IPS-15b (cell line): Measurements from ENCODE around the gene TMEM97.

Source experiments
- H3K27me3 ChIP-seq: one replicate; pipeline ENCODE4 v1.6.1; 2013; ENCODE audit warnings: low read length; ENCODE audit not compliant: control insufficient read depth, insufficient read depth
- H3K36me3 ChIP-seq: one replicate; pipeline ENCODE4 v1.6.1; 2013; ENCODE audit warnings: low read length; ENCODE audit not compliant: control insufficient read depth, insufficient read depth
- H3K4me1 ChIP-seq: one replicate; pipeline ENCODE4 v1.6.1; 2013; ENCODE audit warnings: mild to moderate bottlenecking, low read length; ENCODE audit not compliant: control insufficient read depth, insufficient read depth
- H3K4me3 ChIP-seq: one replicate; pipeline ENCODE4 v1.5.1; 2013; ENCODE audit warnings: low read depth, low read length
- H3K9ac ChIP-seq: one replicate; pipeline ENCODE4 v1.6.1; 2013; ENCODE audit warnings: low read depth, mild to moderate bottlenecking, low read length
- H3K9me3 ChIP-seq: one replicate; pipeline ENCODE4 v1.6.1; 2013; ENCODE audit warnings: mild to moderate bottlenecking, low read length; ENCODE audit not compliant: control insufficient read depth, insufficient read depth

The TMEM97 gene

DNA sequence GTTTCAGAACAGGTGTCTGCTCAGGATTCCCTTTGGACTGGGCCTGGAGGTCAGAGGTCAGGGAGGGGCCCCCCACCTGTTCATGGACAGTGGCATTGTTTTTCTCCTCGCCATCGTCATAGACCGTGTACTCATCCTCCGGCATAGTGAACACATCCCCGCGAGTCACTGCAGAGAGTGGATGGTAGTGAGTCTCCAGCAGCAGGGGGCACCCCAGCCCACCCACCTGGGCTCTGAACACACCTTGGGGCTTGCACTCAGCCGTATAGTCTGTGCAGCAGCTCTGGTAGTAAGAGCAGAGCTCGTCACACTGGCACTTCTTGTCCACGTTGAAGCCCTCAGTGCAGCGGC lies 50.7 kb downstream of the TMEM97 start:
- Histone ChIP-seq H3K36me3 (no peaks in the 10 kb centered on the region), H3K9me3 (no peaks in the 10 kb centered on the region), H3K9ac (no peak overlapping the region), H3K4me1 (peaks cover 10% of the 10 kb centered on the region), H3K4me3 (no peak overlapping the region), H3K27me3 (peaks cover 25% of the 10 kb centered on the region)

DNA sequence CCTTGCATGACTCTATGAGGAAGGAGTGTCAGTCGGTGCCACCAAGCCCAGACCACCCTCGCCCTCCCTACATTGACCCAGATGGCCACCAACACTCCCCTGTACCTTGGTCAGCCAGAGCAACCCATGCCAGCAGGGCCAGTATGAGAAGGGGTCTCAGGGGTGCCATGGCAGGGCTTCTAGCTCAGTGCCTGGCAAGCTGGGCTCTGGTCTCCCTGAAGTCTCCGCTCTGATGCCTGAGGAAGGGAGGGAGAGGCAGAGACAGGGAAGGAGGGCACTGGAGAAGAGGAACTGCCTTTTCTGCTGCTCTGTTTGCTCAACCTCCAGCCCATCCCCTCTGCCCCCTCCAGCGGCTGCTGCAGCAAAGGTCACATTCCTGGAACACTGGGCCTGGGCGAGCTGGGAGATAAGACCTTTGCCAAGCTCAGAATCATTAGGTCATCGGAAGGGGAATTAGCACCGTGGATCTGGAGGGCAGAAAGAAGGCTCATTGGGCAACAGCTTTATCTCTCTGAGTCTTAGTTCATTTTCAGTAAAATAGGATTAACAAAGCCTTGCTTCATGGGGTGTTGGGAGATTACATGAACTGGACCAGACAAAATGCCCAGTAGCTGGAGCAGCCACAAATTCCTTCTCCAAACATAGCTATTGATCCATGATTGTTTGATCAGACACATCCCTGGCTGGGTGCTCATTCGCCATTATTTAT lies 51.2 kb downstream of the TMEM97 start, which contains the start of gene VTN:
VTN (minus strand) TSS at position 273 of the 709 bp plus-strand sequence; CDS start at position 169, 104 bp downstream.
- Histone ChIP-seq H3K36me3 (no peaks in the 10 kb centered on the region), H3K9me3 (no peaks in the 10 kb centered on the region), H3K27me3 (peaks cover 30% of the 10 kb centered on the region), H3K4me3 (peak within 1 kb of the TSS; percentile 39), H3K4me1 (peaks cover 10% of the 10 kb centered on the region), H3K9ac (no peak within 1 kb of the TSS)

DNA sequence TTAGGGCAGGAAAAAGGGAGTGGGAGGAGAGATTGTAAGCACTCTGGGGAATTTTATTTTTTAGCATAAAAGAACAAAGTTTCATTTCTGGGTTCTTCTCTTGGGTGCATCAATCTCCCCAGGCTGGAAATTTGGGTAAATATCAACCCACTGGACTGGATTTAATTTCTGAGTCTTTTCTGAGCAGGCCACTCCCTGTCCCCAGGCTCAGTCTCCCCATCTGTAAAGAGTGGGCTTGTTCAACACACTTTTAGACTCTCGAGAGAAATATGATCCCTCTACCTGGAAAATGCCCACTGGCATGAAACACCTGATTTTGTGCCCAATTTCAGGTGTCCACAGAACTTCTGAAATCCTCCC lies 51.7 kb downstream of the TMEM97 start:
- Histone ChIP-seq H3K27me3 (peaks cover 30% of the 10 kb centered on the region), H3K9me3 (no peaks in the 10 kb centered on the region), H3K4me1 (peaks cover 10% of the 10 kb centered on the region), H3K36me3 (no peaks in the 10 kb centered on the region), H3K4me3 (peak overlapping the region; percentile 39), H3K9ac (no peak overlapping the region)

DNA sequence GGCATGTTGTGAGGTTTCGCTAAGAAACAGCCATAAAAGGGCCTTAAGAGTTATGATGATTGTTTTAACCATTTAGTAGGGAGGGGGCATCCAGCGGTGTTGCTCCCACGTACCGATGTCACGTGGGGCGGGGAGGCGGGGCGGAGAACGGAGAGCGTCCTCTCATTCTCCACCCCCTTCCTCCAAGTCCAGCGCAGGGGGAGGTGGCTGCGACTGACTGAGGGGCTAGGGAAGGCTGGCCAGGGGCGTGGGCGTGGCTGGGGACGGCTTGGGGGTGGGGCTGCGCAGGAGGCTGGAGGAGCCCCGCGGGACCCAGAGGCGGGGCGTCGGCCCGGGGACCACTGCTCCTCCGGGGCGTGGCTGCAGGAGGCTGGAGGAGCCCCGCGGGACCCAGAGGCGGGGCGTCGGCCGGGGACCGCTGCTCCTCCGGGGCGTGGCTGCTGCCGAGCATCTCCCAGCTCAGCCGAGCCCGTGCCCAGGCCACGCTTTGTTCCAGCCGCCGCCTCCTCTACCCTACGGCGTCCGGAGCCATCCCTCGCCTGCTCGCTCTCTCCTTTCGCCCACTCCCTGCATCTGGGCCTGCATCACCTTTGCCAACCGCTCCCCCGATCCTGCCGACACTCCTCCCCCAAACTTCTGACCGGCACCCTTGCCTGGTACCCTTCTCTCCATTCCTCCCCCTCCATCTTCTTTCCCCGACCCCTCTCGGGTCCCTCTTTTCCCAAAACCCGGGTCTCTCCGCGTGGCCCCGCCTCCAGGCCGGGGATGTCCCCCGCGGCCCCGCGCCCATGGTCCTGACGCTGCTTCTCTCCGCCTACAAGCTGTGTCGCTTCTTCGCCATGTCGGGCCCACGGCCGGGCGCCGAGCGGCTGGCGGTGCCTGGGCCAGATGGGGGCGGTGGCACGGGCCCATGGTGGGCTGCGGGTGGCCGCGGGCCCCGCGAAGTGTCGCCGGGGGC lies 52.5 kb downstream of the TMEM97 start, which contains the start of gene SARM1:
SARM1 (plus strand) TSS at position 450 of the 958 bp plus-strand sequence; CDS start at position 789, 339 bp downstream.
- H3K9ac ChIP-seq = no peak within 1 kb of the TSS
- no peaks in the 10 kb centered on the region for H3K9me3 ChIP-seq
- H3K27me3 ChIP-seq = peaks cover 32% of the 10 kb centered on the region
- peaks cover 10% of the 10 kb centered on the region for H3K4me1 ChIP-seq
- peak within 1 kb of the TSS; percentile 85 for H3K4me3 ChIP-seq
- no peaks in the 10 kb centered on the region for H3K36me3 ChIP-seq

DNA sequence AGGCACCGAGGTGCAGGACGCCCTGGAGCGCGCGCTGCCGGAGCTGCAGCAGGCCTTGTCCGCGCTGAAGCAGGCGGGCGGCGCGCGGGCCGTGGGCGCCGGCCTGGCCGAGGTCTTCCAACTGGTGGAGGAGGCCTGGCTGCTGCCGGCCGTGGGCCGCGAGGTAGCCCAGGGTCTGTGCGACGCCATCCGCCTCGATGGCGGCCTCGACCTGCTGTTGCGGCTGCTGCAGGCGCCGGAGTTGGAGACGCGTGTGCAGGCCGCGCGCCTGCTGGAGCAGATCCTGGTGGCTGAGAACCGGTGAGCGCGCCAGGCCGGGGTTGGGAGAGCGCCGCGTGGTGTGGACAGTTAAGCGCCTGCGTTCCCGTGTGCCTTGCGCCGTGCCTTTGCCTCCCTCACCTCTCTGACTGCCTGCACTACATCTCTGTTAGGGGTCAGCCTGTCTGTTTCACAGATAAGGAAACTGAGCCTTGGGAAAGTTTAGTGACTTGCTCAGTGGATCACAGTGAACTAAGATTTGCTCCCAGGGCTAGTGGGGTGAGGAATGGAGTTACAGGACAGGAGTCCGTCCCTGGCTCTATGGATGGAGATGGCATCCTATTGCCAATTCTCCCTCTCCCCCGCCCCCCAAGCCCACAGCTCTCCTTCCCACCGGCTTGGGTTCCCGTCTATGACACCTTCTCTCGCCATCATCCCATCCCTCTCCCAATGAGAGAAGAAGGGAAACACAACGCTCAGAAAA lies 53.4 kb downstream of the TMEM97 start:
- no peaks in the 10 kb centered on the region for H3K9me3 ChIP-seq
- peak overlapping the region; percentile 85 for H3K4me3 ChIP-seq
- H3K9ac ChIP-seq = no peak overlapping the region
- H3K27me3 ChIP-seq = peaks cover 37% of the 10 kb centered on the region
- H3K36me3 ChIP-seq = no peaks in the 10 kb centered on the region
- H3K4me1 ChIP-seq = peaks cover 10% of the 10 kb centered on the region

DNA sequence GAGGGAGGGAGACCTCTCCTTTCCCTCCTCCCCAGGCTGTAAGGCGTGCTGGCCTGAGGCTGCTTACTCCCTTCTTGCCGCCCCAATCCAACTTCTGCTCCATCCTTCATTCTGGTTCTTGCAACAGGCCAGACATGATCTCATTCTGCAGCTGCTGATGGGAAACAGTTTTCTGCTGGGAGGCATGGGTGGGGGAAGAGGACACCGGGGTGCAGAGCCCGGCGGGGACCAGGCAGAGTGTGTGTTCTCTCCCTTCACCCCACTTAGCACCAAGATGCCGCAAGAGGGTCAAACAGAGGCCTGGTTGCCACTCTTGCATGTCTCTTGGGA lies 53.9 kb downstream of the TMEM97 start:
- no peak overlapping the region for H3K9ac ChIP-seq
- H3K4me3 ChIP-seq = peak overlapping the region; percentile 85

More for the DNA sequence above, 53.9 kb downstream of the TMEM97 start:
- H3K27me3 ChIP-seq = peaks cover 38% of the 10 kb centered on the region
- H3K4me1 ChIP-seq = peaks cover 10% of the 10 kb centered on the region
- H3K36me3 ChIP-seq = no peaks in the 10 kb centered on the region
- no peaks in the 10 kb centered on the region for H3K9me3 ChIP-seq
